Activated CD8-positive, alpha-beta memory T cell treated with anti-CD3 and anti-CD28 coated beads for 36 hours (primary cell): Measurements from ENCODE around the gene ALDOC. TPM values are rescaled to one million over a fixed set of nuclear protein-coding genes. Genes with fewer than 3 reads are reported as not detected.

Source experiments
- CTCF ChIA-PET: fragments of 350-600 bp; sonication (Branson Sonifier 250); formaldehyde crosslinking; loops from one replicate; lab custom pipeline; 2021; ENCODE audit warnings: antibody characterized with exemption; lab: Charles Lee
- POLR2A ChIA-PET: fragments of 350-600 bp; sonication (Branson Sonifier 250); formaldehyde crosslinking; loops from one replicate; lab custom pipeline; 2021; ENCODE audit warnings: antibody characterized with exemption; lab: Charles Lee
- total RNA-seq, 2 experiments: library from RNA; stranded (reverse); gene quantifications; one replicate each; pipeline ENCODE4 v1.2.3, GENCODE V29; 2021

ALDOC gene
- total RNA-seq, 2 experiments from 2014 or later: 35.1 to 36.2 TPM

GRCh38 chr17:28547096-28547622, 29.5 kb downstream of the ALDOC start:
- POLR2A ChIA-PET: no interaction called here
- CTCF ChIA-PET: interaction anchor here (1.5 to 4.2 kb wide), 6 partner anchors 10 to 52 kb away, joined by 4 to 16 read pairs (median 6); partner anchors contain the start of genes PIGS and SPAG5

GRCh38 chr17:28545787-28546415, 30.8 kb downstream of the ALDOC start:
- ChIA-PET POLR2A (no interaction called here), CTCF (interaction anchor here (0.6 to 4.2 kb wide), 4 partner anchors 9 to 67 kb away, joined by 3 to 16 read pairs (median 6); partner anchors contain the start of gene PIGS)

GRCh38 chr17:28545141-28545503, 31.6 kb downstream of the ALDOC start:
- CTCF ChIA-PET: interaction anchor here (0.9 kb wide), 1 partner anchor 67 kb away, joined by 3 read pairs; no protein-coding TSS in a partner anchor
- POLR2A ChIA-PET: no interaction called here

GRCh38 chr17:28544402-28545140, 32.1 kb downstream of the ALDOC start:
- POLR2A ChIA-PET: no interaction called here
- CTCF ChIA-PET: no interaction called here

- CTCF ChIA-PET: interaction anchor here (1.0 to 2.3 kb wide), 6 partner anchors 8 to 125 kb away, joined by 3 to 8 read pairs (median 5); no protein-coding TSS in a partner anchor
These were observed 35.3 kb downstream of the ALDOC start for GRCh38 chr17:28541439-28541838.

GRCh38 chr17:28540231-28540630, 36.5 kb downstream of the ALDOC start:
- POLR2A ChIA-PET: interaction anchor here (0.6 kb wide), 1 partner anchor 154 kb away, joined by 8 read pairs; no protein-coding TSS in a partner anchor
- CTCF ChIA-PET: interaction anchor here (0.7 to 2.3 kb wide), 11 partner anchors 9 to 319 kb away, joined by 3 to 8 read pairs (median 4); no protein-coding TSS in a partner anchor

More at GRCh38 chr17:28541439-28541838, 35.3 kb downstream of the ALDOC start:
- POLR2A ChIA-PET: no interaction called here

GRCh38 chr17:28538296-28538895, 38.3 kb downstream of the ALDOC start:
- CTCF ChIA-PET: interaction anchor here (1.5 to 1.9 kb wide), 2 partner anchors 13 to 43 kb away, joined by 4 to 5 read pairs; no protein-coding TSS in a partner anchor

GRCh38 chr17:28537219-28537610, 39.5 kb downstream of the ALDOC start:
- ChIA-PET CTCF (interaction anchor here (0.6 to 2.3 kb wide), 4 partner anchors 10 to 42 kb away, joined by 3 to 16 read pairs (median 4); no protein-coding TSS in a partner anchor), POLR2A (no interaction called here)

More at GRCh38 chr17:28538296-28538895, 38.3 kb downstream of the ALDOC start:
- POLR2A ChIA-PET: no interaction called here

- ChIA-PET POLR2A (no interaction called here), CTCF (interaction anchor here (0.6 to 2.3 kb wide), 4 partner anchors 11 to 41 kb away, joined by 3 to 16 read pairs (median 4); no protein-coding TSS in a partner anchor)
These were observed 40.0 kb downstream of the ALDOC start for GRCh38 chr17:28536532-28537218.

GRCh38 chr17:28534740-28535375, 41.8 kb downstream of the ALDOC start:
- ChIA-PET CTCF (no interaction called here), POLR2A (no interaction called here)

- ChIA-PET CTCF (no interaction called here), POLR2A (interaction anchor here (0.5 kb wide), 1 partner anchor 125 kb away, joined by 10 read pairs; no protein-coding TSS in a partner anchor)
These were observed 43.4 kb downstream of the ALDOC start for GRCh38 chr17:28533091-28533807.

- POLR2A ChIA-PET: no interaction called here
- CTCF ChIA-PET: interaction anchor here (1.1 kb wide), 1 partner anchor 17 kb away, joined by 3 read pairs; no protein-coding TSS in a partner anchor
These were observed 44.4 kb downstream of the ALDOC start for GRCh38 chr17:28532050-28532960.

- CTCF ChIA-PET: interaction anchor here (1.1 kb wide), 1 partner anchor 19 kb away, joined by 3 read pairs; no protein-coding TSS in a partner anchor
- POLR2A ChIA-PET: no interaction called here
These were observed 45.8 kb downstream of the ALDOC start for GRCh38 chr17:28530926-28531325.

GRCh38 chr17:28530250-28530649, 46.4 kb downstream of the ALDOC start:
- CTCF ChIA-PET: interaction anchor here (0.7 kb wide), 1 partner anchor 10 kb away, joined by 3 read pairs; no protein-coding TSS in a partner anchor
- POLR2A ChIA-PET: no interaction called here

- ChIA-PET CTCF (no interaction called here), POLR2A (no interaction called here)
These were observed 47.7 kb downstream of the ALDOC start for GRCh38 chr17:28529013-28529400.

GRCh38 chr17:28528327-28529012, 48.2 kb downstream of the ALDOC start:
- POLR2A ChIA-PET: no interaction called here
- CTCF ChIA-PET: no interaction called here
